GM10266 (cell line): Measurements from ENCODE around the gene NTRK3.

Experiments used
- DNase-seq: peaks from one replicate; pipeline ENCODE4 v3.0.0; 2012; ENCODE audit errors: extremely low spot score
- CTCF ChIP-seq: IDR thresholded peaks from 2 replicates; pipeline ENCODE4 v1.5.1; 2012; ENCODE audit warnings: mild to moderate bottlenecking, low read depth; ENCODE audit not compliant: control insufficient read depth, insufficient read depth; ENCODE audit errors: missing control alignments

The NTRK3 gene

DNA sequence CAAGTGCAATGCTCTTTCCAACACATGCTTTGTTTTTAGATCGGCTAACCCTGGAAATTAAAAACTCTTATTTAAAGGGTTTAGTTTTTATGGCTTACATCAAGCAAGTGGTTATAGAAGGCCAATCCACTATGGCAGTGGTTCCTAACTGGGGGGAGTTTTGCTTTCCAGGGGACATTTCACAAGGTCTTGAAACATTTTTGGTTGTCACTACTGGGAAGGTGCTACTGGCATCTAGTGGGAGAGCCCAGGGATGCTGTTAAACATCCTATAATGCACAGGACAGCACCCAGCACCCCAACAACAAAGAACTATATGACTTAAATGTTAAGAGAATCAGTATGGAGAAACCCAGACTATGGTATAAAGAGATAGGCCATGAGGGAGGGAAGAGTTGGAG, 439.0 kb downstream of the NTRK3 start:
- no peak for TF ChIP-seq CTCF
- DNase-seq: no peak

- no peak for TF ChIP-seq CTCF
- DNase-seq: no peak
Measured at GRCh38 chr15:87816811-87817210, 439.7 kb downstream of the NTRK3 start.

- no peak for TF ChIP-seq CTCF
Measured at GRCh38 chr15:87816016-87816415, 440.5 kb downstream of the NTRK3 start.

More at GRCh38 chr15:87816016-87816415, 440.5 kb downstream of the NTRK3 start:
- DNase-seq: no peak
